Measurements from ENCODE around the gene CHST3.

The CHST3 gene

GRCh38 chr10:71941318-71941717 lies 22.9 kb upstream of the CHST3 start:
- no peak overlapping the region for H3K23ac ChIP-seq (ENCODE audit: low read length)
- H3K79me1 ChIP-seq (ENCODE audit: low read length) = no peaks in the 10 kb centered on the region
- H4K5ac ChIP-seq (ENCODE audit: low read length) = no peak overlapping the region
- no peak overlapping the region for H2BK15ac ChIP-seq (replicated peaks; ENCODE audit: low read depth)
- H2BK120ac ChIP-seq (ENCODE audit: low read depth, low read length) = no peak overlapping the region
- no peaks in the 10 kb centered on the region for H3K79me2 ChIP-seq (ENCODE audit: control insufficient read depth, insufficient read depth, low read length)
- H3K18ac ChIP-seq (ENCODE audit: low read length) = no peak overlapping the region
- no peak overlapping the region for H3K56ac ChIP-seq (ENCODE audit: low read length)
- no peak overlapping the region for H3K4me2 ChIP-seq (ENCODE audit: low read length)
- H3K27me3 ChIP-seq (ENCODE audit: insufficient read depth, low read length, poor library complexity) = no peaks in the 10 kb centered on the region
- DNase-seq = no peak
- no CpG with 5 or more reads among the region's 8 CpGs for WGBS (ENCODE audit: extremely low coverage, insufficient coverage, low lambda C conversion rate)
- H3K4me1 ChIP-seq (ENCODE audit: control insufficient read depth, low read depth, low read length) = no peaks in the 10 kb centered on the region
- no peak overlapping the region for H3K4ac ChIP-seq (ENCODE audit: low read depth, low read length)
- H3K36me3 ChIP-seq (ENCODE audit: control insufficient read depth, insufficient read depth, low read length) = no peaks in the 10 kb centered on the region
- H3K4me3 ChIP-seq (ENCODE audit: low read length) = no peak overlapping the region
- H3K27ac ChIP-seq (ENCODE audit: low read depth, low read length) = no peak overlapping the region
- H2BK5ac ChIP-seq (ENCODE audit: low read length) = no peak overlapping the region
- H3K9ac ChIP-seq (ENCODE audit: low read length) = no peak overlapping the region
- no peak overlapping the region for H2AK5ac ChIP-seq (ENCODE audit: low read length)
- no peak overlapping the region for H4K8ac ChIP-seq (ENCODE audit: low read depth, low read length)

- Histone ChIP-seq H2BK15ac (replicated peaks; ENCODE audit: low read depth) (no peak overlapping the region), H3K27me3 (ENCODE audit: insufficient read depth, low read length, poor library complexity) (no peaks in the 10 kb centered on the region), H3K4me3 (ENCODE audit: low read length) (no peak overlapping the region), H3K4ac (ENCODE audit: low read depth, low read length) (no peak overlapping the region), H3K36me3 (ENCODE audit: control insufficient read depth, insufficient read depth, low read length) (no peaks in the 10 kb centered on the region), H3K79me1 (ENCODE audit: low read length) (no peaks in the 10 kb centered on the region), H4K5ac (ENCODE audit: low read length) (no peak overlapping the region), H3K23ac (ENCODE audit: low read length) (no peak overlapping the region), H2BK5ac (ENCODE audit: low read length) (no peak overlapping the region), H2AK5ac (ENCODE audit: low read length) (no peak overlapping the region), H3K9ac (ENCODE audit: low read length) (no peak overlapping the region), H3K56ac (ENCODE audit: low read length) (no peak overlapping the region), H2BK120ac (ENCODE audit: low read depth, low read length) (no peak overlapping the region), H3K79me2 (ENCODE audit: control insufficient read depth, insufficient read depth, low read length) (no peaks in the 10 kb centered on the region), H3K4me2 (ENCODE audit: low read length) (no peak overlapping the region), H4K8ac (ENCODE audit: low read depth, low read length) (no peak overlapping the region), H3K18ac (ENCODE audit: low read length) (no peak overlapping the region), H3K27ac (ENCODE audit: low read depth, low read length) (no peak overlapping the region), H3K4me1 (ENCODE audit: control insufficient read depth, low read depth, low read length) (no peaks in the 10 kb centered on the region)
- peak; percentile 18 for DNase-seq
- WGBS (ENCODE audit: extremely low coverage, insufficient coverage, low lambda C conversion rate) = no CpG with 5 or more reads among the region's 8 CpGs
These were observed 18.2 kb upstream of the CHST3 start for GRCh38 chr10:71945819-71946474.

- H3K36me3 ChIP-seq (ENCODE audit: control insufficient read depth, insufficient read depth, low read length) = no peaks in the 10 kb centered on the region
- H2AK5ac ChIP-seq (ENCODE audit: low read length) = no peak overlapping the region
- H2BK120ac ChIP-seq (ENCODE audit: low read depth, low read length) = no peak overlapping the region
- no peak overlapping the region for H4K5ac ChIP-seq (ENCODE audit: low read length)
- no CpG with 5 or more reads among the region's 3 CpGs for WGBS (ENCODE audit: extremely low coverage, insufficient coverage, low lambda C conversion rate)
- no peaks in the 10 kb centered on the region for H3K79me2 ChIP-seq (ENCODE audit: control insufficient read depth, insufficient read depth, low read length)
- H3K4ac ChIP-seq (ENCODE audit: low read depth, low read length) = no peak overlapping the region
- no peak overlapping the region for H3K9ac ChIP-seq (ENCODE audit: low read length)
- no peaks in the 10 kb centered on the region for H3K27me3 ChIP-seq (ENCODE audit: insufficient read depth, low read length, poor library complexity)
- H3K23ac ChIP-seq (ENCODE audit: low read length) = no peak overlapping the region
- H3K27ac ChIP-seq (ENCODE audit: low read depth, low read length) = no peak overlapping the region
- no peak overlapping the region for H3K4me2 ChIP-seq (ENCODE audit: low read length)
- H3K4me3 ChIP-seq (ENCODE audit: low read length) = no peak overlapping the region
- H3K79me1 ChIP-seq (ENCODE audit: low read length) = no peaks in the 10 kb centered on the region
- H3K18ac ChIP-seq (ENCODE audit: low read length) = no peak overlapping the region
- H4K8ac ChIP-seq (ENCODE audit: low read depth, low read length) = no peak overlapping the region
- no peak overlapping the region for H2BK5ac ChIP-seq (ENCODE audit: low read length)
- no peak overlapping the region for H3K56ac ChIP-seq (ENCODE audit: low read length)
- no peaks in the 10 kb centered on the region for H3K4me1 ChIP-seq (ENCODE audit: control insufficient read depth, low read depth, low read length)
- no peak overlapping the region for H2BK15ac ChIP-seq (replicated peaks; ENCODE audit: low read depth)
- DNase-seq = no peak
These were observed 17.5 kb upstream of the CHST3 start for GRCh38 chr10:71946700-71947099.

GRCh38 chr10:71948496-71949067 lies 15.6 kb upstream of the CHST3 start:
- Histone ChIP-seq H3K4me2 (ENCODE audit: low read length) (no peak overlapping the region), H2BK5ac (ENCODE audit: low read length) (no peak overlapping the region), H3K79me2 (ENCODE audit: control insufficient read depth, insufficient read depth, low read length) (no peaks in the 10 kb centered on the region), H3K4ac (ENCODE audit: low read depth, low read length) (no peak overlapping the region), H3K56ac (ENCODE audit: low read length) (no peak overlapping the region), H3K18ac (ENCODE audit: low read length) (no peak overlapping the region), H3K79me1 (ENCODE audit: low read length) (no peaks in the 10 kb centered on the region), H4K5ac (ENCODE audit: low read length) (no peak overlapping the region), H3K23ac (ENCODE audit: low read length) (no peak overlapping the region), H4K8ac (ENCODE audit: low read depth, low read length) (no peak overlapping the region), H3K4me3 (ENCODE audit: low read length) (no peak overlapping the region), H2BK15ac (replicated peaks; ENCODE audit: low read depth) (no peak overlapping the region), H3K36me3 (ENCODE audit: control insufficient read depth, insufficient read depth, low read length) (no peaks in the 10 kb centered on the region), H3K4me1 (ENCODE audit: control insufficient read depth, low read depth, low read length) (no peaks in the 10 kb centered on the region), H3K9ac (ENCODE audit: low read length) (no peak overlapping the region), H2AK5ac (ENCODE audit: low read length) (no peak overlapping the region), H3K27ac (ENCODE audit: low read depth, low read length) (no peak overlapping the region), H2BK120ac (ENCODE audit: low read depth, low read length) (no peak overlapping the region), H3K27me3 (ENCODE audit: insufficient read depth, low read length, poor library complexity) (no peaks in the 10 kb centered on the region)
- no CpG with 5 or more reads among the region's 6 CpGs for WGBS (ENCODE audit: extremely low coverage, insufficient coverage, low lambda C conversion rate)
- no peak for DNase-seq

GRCh38 chr10:71950683-71951082 lies 13.5 kb upstream of the CHST3 start:
- H3K18ac ChIP-seq (ENCODE audit: low read length) = no peak overlapping the region
- H3K27ac ChIP-seq (ENCODE audit: low read depth, low read length) = no peak overlapping the region
- H3K79me2 ChIP-seq (ENCODE audit: control insufficient read depth, insufficient read depth, low read length) = no peaks in the 10 kb centered on the region
- H3K56ac ChIP-seq (ENCODE audit: low read length) = no peak overlapping the region
- WGBS (ENCODE audit: extremely low coverage, insufficient coverage, low lambda C conversion rate) = no CpG with 5 or more reads among the region's 6 CpGs
- no peak overlapping the region for H2BK120ac ChIP-seq (ENCODE audit: low read depth, low read length)
- H3K4me3 ChIP-seq (ENCODE audit: low read length) = no peak overlapping the region
- H3K79me1 ChIP-seq (ENCODE audit: low read length) = no peaks in the 10 kb centered on the region
- H2AK5ac ChIP-seq (ENCODE audit: low read length) = no peak overlapping the region
- no peaks in the 10 kb centered on the region for H3K27me3 ChIP-seq (ENCODE audit: insufficient read depth, low read length, poor library complexity)
- H3K4me2 ChIP-seq (ENCODE audit: low read length) = no peak overlapping the region
- no peak overlapping the region for H2BK15ac ChIP-seq (replicated peaks; ENCODE audit: low read depth)
- no peak overlapping the region for H4K8ac ChIP-seq (ENCODE audit: low read depth, low read length)
- H3K9ac ChIP-seq (ENCODE audit: low read length) = no peak overlapping the region
- no peak overlapping the region for H3K4ac ChIP-seq (ENCODE audit: low read depth, low read length)
- no peak overlapping the region for H2BK5ac ChIP-seq (ENCODE audit: low read length)
- H3K36me3 ChIP-seq (ENCODE audit: control insufficient read depth, insufficient read depth, low read length) = no peaks in the 10 kb centered on the region
- H3K4me1 ChIP-seq (ENCODE audit: control insufficient read depth, low read depth, low read length) = no peaks in the 10 kb centered on the region
- no peak for DNase-seq
- no peak overlapping the region for H3K23ac ChIP-seq (ENCODE audit: low read length)
- H4K5ac ChIP-seq (ENCODE audit: low read length) = no peak overlapping the region

- H3K56ac ChIP-seq (ENCODE audit: low read length) = no peak overlapping the region
- H3K27ac ChIP-seq (ENCODE audit: low read depth, low read length) = no peak overlapping the region
- H3K18ac ChIP-seq (ENCODE audit: low read length) = no peak overlapping the region
- H3K27me3 ChIP-seq (ENCODE audit: insufficient read depth, low read length, poor library complexity) = no peaks in the 10 kb centered on the region
- no peaks in the 10 kb centered on the region for H3K79me2 ChIP-seq (ENCODE audit: control insufficient read depth, insufficient read depth, low read length)
- H3K36me3 ChIP-seq (ENCODE audit: control insufficient read depth, insufficient read depth, low read length) = no peaks in the 10 kb centered on the region
- H3K4me3 ChIP-seq (ENCODE audit: low read length) = no peak overlapping the region
- no peak for DNase-seq
- no peak overlapping the region for H2BK120ac ChIP-seq (ENCODE audit: low read depth, low read length)
- H3K4ac ChIP-seq (ENCODE audit: low read depth, low read length) = no peak overlapping the region
- H3K79me1 ChIP-seq (ENCODE audit: low read length) = no peaks in the 10 kb centered on the region
- H2BK15ac ChIP-seq (replicated peaks; ENCODE audit: low read depth) = no peak overlapping the region
- no peak overlapping the region for H4K5ac ChIP-seq (ENCODE audit: low read length)
- H3K4me2 ChIP-seq (ENCODE audit: low read length) = no peak overlapping the region
- H3K9ac ChIP-seq (ENCODE audit: low read length) = no peak overlapping the region
- no peak overlapping the region for H2AK5ac ChIP-seq (ENCODE audit: low read length)
- no peak overlapping the region for H3K23ac ChIP-seq (ENCODE audit: low read length)
- H2BK5ac ChIP-seq (ENCODE audit: low read length) = no peak overlapping the region
- no peaks in the 10 kb centered on the region for H3K4me1 ChIP-seq (ENCODE audit: control insufficient read depth, low read depth, low read length)
- no peak overlapping the region for H4K8ac ChIP-seq (ENCODE audit: low read depth, low read length)
- no CpG with 5 or more reads among the region's 3 CpGs for WGBS (ENCODE audit: extremely low coverage, insufficient coverage, low lambda C conversion rate)
These were observed 11.4 kb upstream of the CHST3 start for GRCh38 chr10:71952745-71953144.

All from mesendoderm (in vitro differentiated cells).